ENCODE measurements around the gene IFNLR1.

The IFNLR1 gene

DNA sequence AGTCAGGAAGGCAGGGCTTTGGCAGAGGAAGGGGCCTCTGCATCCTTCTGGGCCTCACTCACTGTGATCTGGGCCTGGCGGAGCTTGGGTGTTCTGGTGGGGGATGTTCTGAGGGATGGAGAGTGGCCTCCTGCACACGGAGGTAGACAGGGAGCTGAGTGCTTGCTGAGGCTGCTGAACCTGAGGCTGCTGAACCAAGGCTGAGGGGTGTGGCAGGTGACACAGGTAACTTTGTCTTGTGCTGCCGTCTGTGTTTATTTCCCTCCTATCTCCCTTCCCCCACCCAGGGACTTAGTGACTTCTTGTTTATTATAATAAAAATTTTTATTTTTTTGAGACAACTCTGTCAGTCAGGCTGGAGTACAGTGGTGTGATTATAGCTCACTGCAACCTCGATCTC lies 37.7 kb upstream of the IFNLR1 start:
- H3K4me3 ChIP-seq (ENCODE audit: insufficient read depth, low read length, poor library complexity, severe bottlenecking): no peak overlapping the region
- H3K79me2 ChIP-seq (ENCODE audit: insufficient read depth, low read length): no peaks in the 10 kb centered on the region; the same call in 1 of the 2 replicates
- H3K9me2 ChIP-seq (replicated peaks; ENCODE audit: insufficient read depth, low read length): no peaks in the 10 kb centered on the region
- H3K27ac ChIP-seq (ENCODE audit: low read depth, low read length): no peak overlapping the region
- no peaks in the 10 kb centered on the region for H3K9me3 ChIP-seq (ENCODE audit: insufficient read depth, low read length)
- TF ChIP-seq, protein P1, sequence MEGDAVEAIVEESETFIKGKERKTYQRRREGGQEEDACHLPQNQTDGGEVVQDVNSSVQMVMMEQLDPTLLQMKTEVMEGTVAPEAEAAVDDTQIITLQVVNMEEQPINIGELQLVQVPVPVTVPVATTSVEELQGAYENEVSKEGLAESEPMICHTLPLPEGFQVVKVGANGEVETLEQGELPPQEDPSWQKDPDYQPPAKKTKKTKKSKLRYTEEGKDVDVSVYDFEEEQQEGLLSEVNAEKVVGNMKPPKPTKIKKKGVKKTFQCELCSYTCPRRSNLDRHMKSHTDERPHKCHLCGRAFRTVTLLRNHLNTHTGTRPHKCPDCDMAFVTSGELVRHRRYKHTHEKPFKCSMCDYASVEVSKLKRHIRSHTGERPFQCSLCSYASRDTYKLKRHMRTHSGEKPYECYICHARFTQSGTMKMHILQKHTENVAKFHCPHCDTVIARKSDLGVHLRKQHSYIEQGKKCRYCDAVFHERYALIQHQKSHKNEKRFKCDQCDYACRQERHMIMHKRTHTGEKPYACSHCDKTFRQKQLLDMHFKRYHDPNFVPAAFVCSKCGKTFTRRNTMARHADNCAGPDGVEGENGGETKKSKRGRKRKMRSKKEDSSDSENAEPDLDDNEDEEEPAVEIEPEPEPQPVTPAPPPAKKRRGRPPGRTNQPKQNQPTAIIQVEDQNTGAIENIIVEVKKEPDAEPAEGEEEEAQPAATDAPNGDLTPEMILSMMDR (IDR thresholded peaks at IDR 0.05; ENCODE audit: insufficient read depth, low read length, poor library complexity, severe bottlenecking): no peak
- TF ChIP-seq EZH2phosphoT487 (conservative IDR thresholded peaks at IDR 0.05; ENCODE audit: low read length): no peak
- H3K36me3 ChIP-seq (ENCODE audit: low read length): no peaks in the 10 kb centered on the region
- H3F3A ChIP-seq (ENCODE audit: insufficient read depth): peaks cover 3% of the 10 kb centered on the region; the same call in 1 of the 2 replicates
- H4K20me1 ChIP-seq (ENCODE audit: low read depth, low read length): no peaks in the 10 kb centered on the region
- H3K9ac ChIP-seq (ENCODE audit: low read length): no peak overlapping the region
- H2AFZ ChIP-seq (ENCODE audit: low read depth, low read length, severe bottlenecking): no peak overlapping the region
- no peaks in the 10 kb centered on the region for H3K27me3 ChIP-seq (ENCODE audit: low read length)
- H3K4me2 ChIP-seq (ENCODE audit: low read depth, low read length, poor library complexity, severe bottlenecking): no peak overlapping the region

DNA sequence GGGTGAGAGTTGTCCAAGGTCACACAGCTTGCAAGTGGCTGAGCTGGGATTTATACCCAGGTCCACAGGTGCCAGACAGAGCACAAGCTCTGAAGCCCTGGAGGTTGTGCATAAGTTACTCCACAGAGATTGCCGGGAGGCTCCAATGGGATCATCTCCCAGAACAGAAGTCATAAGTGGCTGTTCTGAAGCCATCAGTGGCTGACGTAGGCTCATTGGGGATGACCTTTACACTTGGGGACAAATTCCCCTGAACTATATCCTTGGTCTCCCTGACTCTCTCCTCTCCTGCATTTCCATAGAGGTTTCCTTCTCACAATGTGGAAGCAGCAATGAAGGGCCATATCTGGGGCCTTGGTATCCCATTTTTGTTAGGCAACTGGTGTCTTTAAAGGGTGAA lies 37.0 kb upstream of the IFNLR1 start:
- peaks cover 3% of the 10 kb centered on the region; the same call in 1 of the 2 replicates for H3F3A ChIP-seq (ENCODE audit: insufficient read depth)
- no peaks in the 10 kb centered on the region; the same call in 1 of the 2 replicates for H3K79me2 ChIP-seq (ENCODE audit: insufficient read depth, low read length)
- H3K36me3 ChIP-seq (ENCODE audit: low read length): no peaks in the 10 kb centered on the region
- H3K4me2 ChIP-seq (ENCODE audit: low read depth, low read length, poor library complexity, severe bottlenecking): no peak overlapping the region
- no peaks in the 10 kb centered on the region for H3K9me2 ChIP-seq (replicated peaks; ENCODE audit: insufficient read depth, low read length)
- H3K27ac ChIP-seq (ENCODE audit: low read depth, low read length): no peak overlapping the region
- no peak overlapping the region for H2AFZ ChIP-seq (ENCODE audit: low read depth, low read length, severe bottlenecking)
- no peaks in the 10 kb centered on the region for H3K9me3 ChIP-seq (ENCODE audit: insufficient read depth, low read length)
- H3K9ac ChIP-seq (ENCODE audit: low read length): no peak overlapping the region
- H4K20me1 ChIP-seq (ENCODE audit: low read depth, low read length): no peaks in the 10 kb centered on the region
- no peaks in the 10 kb centered on the region for H3K27me3 ChIP-seq (ENCODE audit: low read length)
- TF ChIP-seq EZH2phosphoT487 (conservative IDR thresholded peaks at IDR 0.05; ENCODE audit: low read length): no peak
- TF ChIP-seq, protein P1 (IDR thresholded peaks at IDR 0.05; ENCODE audit: insufficient read depth, low read length, poor library complexity, severe bottlenecking): no peak
- no peak overlapping the region for H3K4me3 ChIP-seq (ENCODE audit: insufficient read depth, low read length, poor library complexity, severe bottlenecking)

DNA sequence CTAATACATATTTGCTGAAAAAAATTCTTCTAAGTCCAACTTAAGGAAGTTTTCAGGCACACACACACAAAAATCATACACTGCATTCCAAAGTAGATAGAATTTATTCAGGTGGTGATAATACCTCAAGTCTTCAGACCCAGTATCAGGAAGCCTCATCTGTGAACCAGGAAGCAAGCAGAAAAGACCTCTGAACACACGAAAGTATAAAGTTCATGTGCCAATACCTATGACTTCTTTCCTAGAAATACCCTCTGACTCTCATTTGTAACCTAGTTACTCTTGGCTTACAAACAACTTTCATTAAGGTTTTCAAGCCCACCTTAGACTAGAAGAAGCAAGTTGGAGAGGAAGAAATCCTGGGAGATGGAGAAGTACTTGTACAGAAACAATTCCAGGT lies 35.7 kb upstream of the IFNLR1 start:
- Histone ChIP-seq H3K9ac (ENCODE audit: low read length) (no peak overlapping the region), H3K36me3 (ENCODE audit: low read length) (no peaks in the 10 kb centered on the region), H3K9me2 (replicated peaks; ENCODE audit: insufficient read depth, low read length) (no peaks in the 10 kb centered on the region), H3K27ac (ENCODE audit: low read depth, low read length) (no peak overlapping the region), H3K9me3 (ENCODE audit: insufficient read depth, low read length) (no peaks in the 10 kb centered on the region), H3K79me2 (ENCODE audit: insufficient read depth, low read length) (no peaks in the 10 kb centered on the region; the same call in 1 of the 2 replicates), H3F3A (ENCODE audit: insufficient read depth) (peaks cover 3% of the 10 kb centered on the region; the same call in 1 of the 2 replicates), H3K4me2 (ENCODE audit: low read depth, low read length, poor library complexity, severe bottlenecking) (no peak overlapping the region), H3K4me3 (ENCODE audit: insufficient read depth, low read length, poor library complexity, severe bottlenecking) (no peak overlapping the region), H2AFZ (ENCODE audit: low read depth, low read length, severe bottlenecking) (no peak overlapping the region), H4K20me1 (ENCODE audit: low read depth, low read length) (no peaks in the 10 kb centered on the region), H3K27me3 (ENCODE audit: low read length) (no peaks in the 10 kb centered on the region)
- TF ChIP-seq, protein P1 (IDR thresholded peaks at IDR 0.05; ENCODE audit: insufficient read depth, low read length, poor library complexity, severe bottlenecking): no peak
- no peak for TF ChIP-seq EZH2phosphoT487 (conservative IDR thresholded peaks at IDR 0.05; ENCODE audit: low read length)

All from SU-DHL-6 (cell line).